K562 (cell line): ENCODE results near the gene RIOK3. TPM values are rescaled to one million over a fixed set of nuclear protein-coding genes. Genes with fewer than 3 reads are reported as not detected.
A peak's percentile ranks its signal among the peaks of the same experiment; 100 is the strongest.

Experiments used
- BHLHE40 ChIP-seq: IDR thresholded peaks from 2 replicates; pipeline ENCODE4 v1.6.1; 2011; ENCODE audit warnings: low read length, improper control_type of control experiment
- CHD1 ChIP-seq: fragments of 200-600 bp; sonication (generic); IDR thresholded peaks from one replicate; pipeline ENCODE4 v1.6.1; 2012; ENCODE audit warnings: mild to moderate bottlenecking, moderate library complexity, low read length, inconsistent platforms
- CHD4 ChIP-seq: fragments of 200-600 bp; sonication (generic); IDR thresholded peaks from 3 replicates; pipeline ENCODE4 v1.6.1; 2012; ENCODE audit warnings: low read depth, mild to moderate bottlenecking, mixed read lengths, low read length, inconsistent platforms; ENCODE audit not compliant: insufficient read depth, insufficient replicate concordance, poor library complexity, severe bottlenecking
- DPF2 ChIP-seq: fragments of 450-650 bp; IDR thresholded peaks from 2 replicates; pipeline ENCODE4 v1.6.1; 2016
- ELF2 ChIP-seq: fragments of 250-450 bp; sonication (Bioruptor Pico); IDR thresholded peaks from 2 replicates; pipeline ENCODE4 v1.5.0; 2021; ENCODE audit warnings: mild to moderate bottlenecking
- HDAC2 ChIP-seq: fragments of 450-650 bp; IDR thresholded peaks from 2 replicates; pipeline ENCODE4 v1.6.1; 2016; ENCODE audit warnings: mild to moderate bottlenecking
- JUN ChIP-seq, 2 experiments: sonication (generic) in 1 of 2; formaldehyde crosslinking in 1 of 2; IDR thresholded peaks; 2 replicates each; pipeline versions ENCODE4 v1.6.1 to v1.8.0; 2012 to 2022; ENCODE audit warnings: borderline replicate concordance in 2 of 2, mild to moderate bottlenecking in 2 of 2, improper control_type of control experiment in 1 of 2, low read depth in 1 of 2, low read length in 1 of 2, missing genetic modification reagents in 1 of 2
- MED1 ChIP-seq: sonication (generic); formaldehyde crosslinking; IDR thresholded peaks from 2 replicates; pipeline ENCODE4 v1.8.1; 2023; ENCODE audit warnings: missing genetic modification reagents, borderline replicate concordance
- SLC30A9 ChIP-seq: fragments of 250-450 bp; sonication (Bioruptor Pico); IDR thresholded peaks from 2 replicates; pipeline ENCODE4 v1.8.0; 2022; ENCODE audit warnings: mild to moderate bottlenecking, moderate library complexity
- TEAD4 ChIP-seq, 2 experiments: sonication (generic) in 1 of 2; formaldehyde crosslinking in 1 of 2; IDR thresholded peaks; 2 replicates each; pipeline versions ENCODE4 v1.6.1 to v1.8.0; 2012 to 2022; ENCODE audit warnings: borderline replicate concordance in 1 of 2, inconsistent platforms in 1 of 2, low read length in 1 of 2, mild to moderate bottlenecking in 1 of 2, missing genetic modification reagents in 1 of 2
- polyA plus RNA-seq, 8 experiments: library from polyadenylated mRNA; depleted of rRNA in 4 of 8; stranded (reverse) in 5 of 8; unstranded in 3 of 8; fragments of >200 nt; fragmentation: Nextera tagmentation in 2 of 8; fragmentation: Illumina TruSeq in 1 of 8; extraction: Ambion mirVana in 2 of 8; extraction: Trizol in 1 of 8; gene quantifications; 2 replicates each; pipeline versions ENCODE4 v1.2.1 to v1.2.3, GENCODE V29; 2011 to 2014; ENCODE audit warnings: inconsistent platforms in 1 of 8, missing spikeins in 1 of 8
- total RNA-seq, 7 experiments: library from RNA; depleted of rRNA in 6 of 7; stranded (reverse); fragments of >200 nt in 6 of 7; fragmentation: Illumina TruSeq in 2 of 7; extraction: Trizol in 2 of 7; gene quantifications; 2 replicates each; pipeline versions ENCODE4 v1.2.1 to v1.2.3, GENCODE V29; 2011 to 2021; ENCODE audit warnings: low replicate concordance in 1 of 7
- TF ChIP-seq, protein P1 (sequence below): fragments of 450-650 bp; IDR thresholded peaks from 2 replicates; pipeline ENCODE4 v1.6.1; 2014; ENCODE audit warnings: low read depth, mild to moderate bottlenecking, moderate library complexity, borderline replicate concordance
- TF ChIP-seq, protein P2 (sequence below): fragments of 450-650 bp; formaldehyde crosslinking; IDR thresholded peaks from 2 replicates; pipeline ENCODE4 v1.4.0; 2022; ENCODE audit warnings: mild to moderate bottlenecking, moderate library complexity
- TF ChIP-seq, protein P3 (sequence below): fragments of 250-450 bp; sonication (Bioruptor Pico); IDR thresholded peaks from 2 replicates; pipeline ENCODE4 v1.5.0; 2020; ENCODE audit warnings: mild to moderate bottlenecking, borderline replicate concordance
- TF ChIP-seq, protein P4 (sequence below): fragments of 450-650 bp; IDR thresholded peaks from 2 replicates; pipeline ENCODE4 v1.6.1; 2017; ENCODE audit warnings: mild to moderate bottlenecking, moderate library complexity
- TF ChIP-seq, protein P5 (sequence below), 2 experiments: fragments of 200-800 bp in 1 of 2; sonication (Bioruptor generic) in 1 of 2; sonication (generic) in 1 of 2; formaldehyde crosslinking in 1 of 2; IDR thresholded peaks in 1 of 2; conservative IDR thresholded peaks in 1 of 2; 2 replicates each; pipeline versions ENCODE4 v1.5.0 to v1.6.1; 2016 to 2020; ENCODE audit warnings: missing compliant biosample characterization in 1 of 2, missing genetic modification characterization in 1 of 2, missing genetic modification reagents in 1 of 2
- TF ChIP-seq, protein P6 (sequence below), 3 experiments: fragments of 200-800 bp in 1 of 3; sonication (Bioruptor generic) in 1 of 3; sonication (generic) in 1 of 3; formaldehyde crosslinking in 1 of 3; IDR thresholded peaks; 2 replicates each; pipeline versions ENCODE4 v1.6.1 to v1.8.0; 2016 to 2022; ENCODE audit warnings: mild to moderate bottlenecking in 2 of 3, missing compliant biosample characterization in 2 of 3, missing genetic modification characterization in 2 of 3, missing genetic modification reagents in 1 of 3

The RIOK3 gene
- total and polyA plus RNA-seq, 9 of the 15 experiments (the other 6 are each of a cell fraction or from before 2014, with no cell fraction given): 21.4 to 89.5 (median 62.9) TPM

DNA sequence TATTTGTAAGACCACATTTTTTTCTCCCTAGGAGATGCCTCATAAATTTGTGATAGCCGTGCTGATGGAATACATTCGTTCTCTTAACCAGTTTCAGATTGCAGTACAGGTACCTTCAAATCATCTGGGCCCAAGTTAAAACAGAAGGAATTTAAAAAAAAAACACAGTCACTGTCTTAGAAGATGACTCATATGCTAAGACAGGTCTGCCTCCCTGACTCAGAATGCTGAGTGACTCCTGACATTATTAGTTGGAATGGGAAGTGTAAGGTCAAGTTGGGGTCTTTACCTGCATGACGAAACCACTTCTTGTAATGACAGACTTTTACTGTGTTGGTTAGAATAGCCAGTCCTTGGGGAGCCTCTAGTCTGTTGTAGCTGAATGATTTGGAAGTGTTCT, 76.5 kb downstream of the RIOK3 start (continued):
- TF ChIP-seq, protein P1, sequence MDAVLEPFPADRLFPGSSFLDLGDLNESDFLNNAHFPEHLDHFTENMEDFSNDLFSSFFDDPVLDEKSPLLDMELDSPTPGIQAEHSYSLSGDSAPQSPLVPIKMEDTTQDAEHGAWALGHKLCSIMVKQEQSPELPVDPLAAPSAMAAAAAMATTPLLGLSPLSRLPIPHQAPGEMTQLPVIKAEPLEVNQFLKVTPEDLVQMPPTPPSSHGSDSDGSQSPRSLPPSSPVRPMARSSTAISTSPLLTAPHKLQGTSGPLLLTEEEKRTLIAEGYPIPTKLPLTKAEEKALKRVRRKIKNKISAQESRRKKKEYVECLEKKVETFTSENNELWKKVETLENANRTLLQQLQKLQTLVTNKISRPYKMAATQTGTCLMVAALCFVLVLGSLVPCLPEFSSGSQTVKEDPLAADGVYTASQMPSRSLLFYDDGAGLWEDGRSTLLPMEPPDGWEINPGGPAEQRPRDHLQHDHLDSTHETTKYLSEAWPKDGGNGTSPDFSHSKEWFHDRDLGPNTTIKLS: no peak
- peak; percentile 87 for TF ChIP-seq DPF2
- TF ChIP-seq BHLHE40: no peak
- TF ChIP-seq, protein P2, sequence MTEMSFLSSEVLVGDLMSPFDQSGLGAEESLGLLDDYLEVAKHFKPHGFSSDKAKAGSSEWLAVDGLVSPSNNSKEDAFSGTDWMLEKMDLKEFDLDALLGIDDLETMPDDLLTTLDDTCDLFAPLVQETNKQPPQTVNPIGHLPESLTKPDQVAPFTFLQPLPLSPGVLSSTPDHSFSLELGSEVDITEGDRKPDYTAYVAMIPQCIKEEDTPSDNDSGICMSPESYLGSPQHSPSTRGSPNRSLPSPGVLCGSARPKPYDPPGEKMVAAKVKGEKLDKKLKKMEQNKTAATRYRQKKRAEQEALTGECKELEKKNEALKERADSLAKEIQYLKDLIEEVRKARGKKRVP (CRISPR knock-in tag): no peak
- TF ChIP-seq JUN (IDR thresholded peaks at IDR 0.05; ENCODE audit: borderline replicate concordance, low read depth, low read length): peak; percentile 93
- TF ChIP-seq JUN (CRISPR knock-in tag; IDR thresholded peaks at IDR 0.05; ENCODE audit: borderline replicate concordance): no peak
- peak; percentile 26; the same call in 1 of the 2 replicates for TF ChIP-seq HDAC2
- no peak for TF ChIP-seq MED1 (CRISPR knock-in tag)
- no peak for TF ChIP-seq SLC30A9 (CRISPR knock-in tag)
- TF ChIP-seq, protein P3, sequence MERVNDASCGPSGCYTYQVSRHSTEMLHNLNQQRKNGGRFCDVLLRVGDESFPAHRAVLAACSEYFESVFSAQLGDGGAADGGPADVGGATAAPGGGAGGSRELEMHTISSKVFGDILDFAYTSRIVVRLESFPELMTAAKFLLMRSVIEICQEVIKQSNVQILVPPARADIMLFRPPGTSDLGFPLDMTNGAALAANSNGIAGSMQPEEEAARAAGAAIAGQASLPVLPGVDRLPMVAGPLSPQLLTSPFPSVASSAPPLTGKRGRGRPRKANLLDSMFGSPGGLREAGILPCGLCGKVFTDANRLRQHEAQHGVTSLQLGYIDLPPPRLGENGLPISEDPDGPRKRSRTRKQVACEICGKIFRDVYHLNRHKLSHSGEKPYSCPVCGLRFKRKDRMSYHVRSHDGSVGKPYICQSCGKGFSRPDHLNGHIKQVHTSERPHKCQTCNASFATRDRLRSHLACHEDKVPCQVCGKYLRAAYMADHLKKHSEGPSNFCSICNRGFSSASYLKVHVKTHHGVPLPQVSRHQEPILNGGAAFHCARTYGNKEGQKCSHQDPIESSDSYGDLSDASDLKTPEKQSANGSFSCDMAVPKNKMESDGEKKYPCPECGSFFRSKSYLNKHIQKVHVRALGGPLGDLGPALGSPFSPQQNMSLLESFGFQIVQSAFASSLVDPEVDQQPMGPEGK (CRISPR knock-in tag): no peak
- no peak for TF ChIP-seq ELF2 (CRISPR knock-in tag)
- no peak for TF ChIP-seq CHD1
- TF ChIP-seq, protein P4, sequence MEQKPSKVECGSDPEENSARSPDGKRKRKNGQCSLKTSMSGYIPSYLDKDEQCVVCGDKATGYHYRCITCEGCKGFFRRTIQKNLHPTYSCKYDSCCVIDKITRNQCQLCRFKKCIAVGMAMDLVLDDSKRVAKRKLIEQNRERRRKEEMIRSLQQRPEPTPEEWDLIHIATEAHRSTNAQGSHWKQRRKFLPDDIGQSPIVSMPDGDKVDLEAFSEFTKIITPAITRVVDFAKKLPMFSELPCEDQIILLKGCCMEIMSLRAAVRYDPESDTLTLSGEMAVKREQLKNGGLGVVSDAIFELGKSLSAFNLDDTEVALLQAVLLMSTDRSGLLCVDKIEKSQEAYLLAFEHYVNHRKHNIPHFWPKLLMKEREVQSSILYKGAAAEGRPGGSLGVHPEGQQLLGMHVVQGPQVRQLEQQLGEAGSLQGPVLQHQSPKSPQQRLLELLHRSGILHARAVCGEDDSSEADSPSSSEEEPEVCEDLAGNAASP: no peak
- TF ChIP-seq TEAD4 (IDR thresholded peaks at IDR 0.05; ENCODE audit: low read length): 0 out of 2 replicates have a peak, but pooled peaks have one; percentile 23
- no peak for TF ChIP-seq TEAD4 (CRISPR knock-in tag; IDR thresholded peaks at IDR 0.05; ENCODE audit: borderline replicate concordance)
- no peak for TF ChIP-seq CHD4
- TF ChIP-seq, protein P5, sequence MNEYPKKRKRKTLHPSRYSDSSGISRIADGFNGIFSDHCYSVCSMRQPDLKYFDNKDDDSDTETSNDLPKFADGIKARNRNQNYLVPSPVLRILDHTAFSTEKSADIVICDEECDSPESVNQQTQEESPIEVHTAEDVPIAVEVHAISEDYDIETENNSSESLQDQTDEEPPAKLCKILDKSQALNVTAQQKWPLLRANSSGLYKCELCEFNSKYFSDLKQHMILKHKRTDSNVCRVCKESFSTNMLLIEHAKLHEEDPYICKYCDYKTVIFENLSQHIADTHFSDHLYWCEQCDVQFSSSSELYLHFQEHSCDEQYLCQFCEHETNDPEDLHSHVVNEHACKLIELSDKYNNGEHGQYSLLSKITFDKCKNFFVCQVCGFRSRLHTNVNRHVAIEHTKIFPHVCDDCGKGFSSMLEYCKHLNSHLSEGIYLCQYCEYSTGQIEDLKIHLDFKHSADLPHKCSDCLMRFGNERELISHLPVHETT (CRISPR knock-in tag; conservative IDR thresholded peaks at IDR 0.05 in 1 of 2, IDR thresholded peaks at IDR 0.05 in 1 of 2): 0 out of 4 replicates have a peak, but pooled peaks of 1 of the 2 experiments have one; percentile 11
- TF ChIP-seq, protein P6, sequence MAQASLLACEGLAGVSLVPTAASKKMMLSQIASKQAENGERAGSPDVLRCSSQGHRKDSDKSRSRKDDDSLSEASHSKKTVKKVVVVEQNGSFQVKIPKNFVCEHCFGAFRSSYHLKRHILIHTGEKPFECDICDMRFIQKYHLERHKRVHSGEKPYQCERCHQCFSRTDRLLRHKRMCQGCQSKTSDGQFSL (CRISPR knock-in tag; IDR thresholded peaks at IDR 0.05): no peak
- TF ChIP-seq, protein P6 (tag; IDR thresholded peaks at IDR 0.05): no peak
